ENCODE measurements around the gene CFAP46.

The CFAP46 gene

DNA sequence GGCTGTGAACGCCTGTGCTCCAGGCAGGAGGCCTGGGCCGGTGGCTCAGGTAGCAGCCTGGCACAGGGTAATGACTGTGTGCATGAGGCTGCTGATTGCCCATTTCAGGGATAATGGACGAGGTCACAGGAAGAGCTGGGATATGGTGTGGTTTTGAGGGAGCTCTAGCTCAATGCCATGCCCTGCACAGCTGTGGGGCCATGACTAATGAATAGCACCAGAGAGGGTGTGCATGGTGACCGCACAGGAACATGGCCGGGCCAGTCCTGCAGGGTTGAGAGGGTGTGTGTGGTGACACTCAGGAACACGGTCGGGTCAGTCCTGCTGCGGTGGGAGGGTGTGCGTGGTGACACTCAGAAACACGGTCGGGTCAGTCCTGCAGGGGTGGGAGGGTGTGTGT lies 178.3 kb downstream of the CFAP46 start:
- DNase-seq: no peak

- DNase-seq: no peak
These were observed 178.8 kb downstream of the CFAP46 start for GRCh38 chr10:132763545-132763944.

GRCh38 chr10:132762267-132762666 lies 180.1 kb downstream of the CFAP46 start:
- DNase-seq: peak; percentile 27

DNA sequence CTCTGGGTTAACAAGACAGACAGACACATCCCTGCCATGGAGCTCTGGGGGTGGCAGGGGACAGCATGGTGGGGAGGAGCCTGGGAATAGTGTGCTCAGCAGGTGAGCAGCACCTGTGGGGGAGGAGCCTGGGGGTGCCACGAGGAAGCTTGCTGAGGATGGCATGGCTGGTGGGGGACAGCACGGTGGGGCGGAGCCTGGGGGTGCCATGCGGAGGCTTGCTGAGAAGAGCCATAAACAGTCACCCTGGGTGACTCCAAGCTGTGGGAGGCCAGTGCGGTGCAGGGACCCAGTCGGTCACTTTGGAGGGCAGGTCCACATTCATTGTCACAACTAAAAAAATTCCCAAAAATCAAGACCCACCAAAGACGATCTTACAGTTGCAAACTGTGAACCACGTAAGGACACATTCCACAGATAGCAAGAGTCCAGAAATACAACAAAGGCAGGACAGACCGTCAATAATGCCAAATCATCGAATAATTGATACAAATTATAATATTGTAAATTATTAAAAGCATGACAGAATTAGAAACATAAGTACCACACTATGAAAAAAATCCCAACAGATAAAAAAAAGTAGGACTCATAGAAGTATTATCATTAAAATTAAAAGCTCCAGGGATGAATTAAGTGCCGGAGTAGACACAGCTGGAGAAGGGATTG lies 180.8 kb downstream of the CFAP46 start:
- DNase-seq: no peak

- no peak for DNase-seq
These were observed 183.5 kb downstream of the CFAP46 start for GRCh38 chr10:132758865-132759264.

Measured in stimulated activated CD4-positive, alpha-beta T cell treated with anti-CD3 and anti-CD28 coated beads, Interleukin-4, amount 100 ng/mL, for 24 hours (primary cell).